GM18907 (cell line): Measurements from ENCODE around the gene STX2.
"Not testable (repeated sequence)": the region's sequence is repeated elsewhere in the genome, so short reads cannot be mapped to it uniquely, and the experiment has no call there.

Source experiments
- ATAC-seq: cut with Tn5 transposase; IDR thresholded peaks from one replicate; pipeline ENCODE4 v1.9.1; 2021; ENCODE audit warnings: mild to moderate bottlenecking, moderate library complexity; ENCODE audit not compliant: unreplicated experiment

Gene STX2

DNA sequence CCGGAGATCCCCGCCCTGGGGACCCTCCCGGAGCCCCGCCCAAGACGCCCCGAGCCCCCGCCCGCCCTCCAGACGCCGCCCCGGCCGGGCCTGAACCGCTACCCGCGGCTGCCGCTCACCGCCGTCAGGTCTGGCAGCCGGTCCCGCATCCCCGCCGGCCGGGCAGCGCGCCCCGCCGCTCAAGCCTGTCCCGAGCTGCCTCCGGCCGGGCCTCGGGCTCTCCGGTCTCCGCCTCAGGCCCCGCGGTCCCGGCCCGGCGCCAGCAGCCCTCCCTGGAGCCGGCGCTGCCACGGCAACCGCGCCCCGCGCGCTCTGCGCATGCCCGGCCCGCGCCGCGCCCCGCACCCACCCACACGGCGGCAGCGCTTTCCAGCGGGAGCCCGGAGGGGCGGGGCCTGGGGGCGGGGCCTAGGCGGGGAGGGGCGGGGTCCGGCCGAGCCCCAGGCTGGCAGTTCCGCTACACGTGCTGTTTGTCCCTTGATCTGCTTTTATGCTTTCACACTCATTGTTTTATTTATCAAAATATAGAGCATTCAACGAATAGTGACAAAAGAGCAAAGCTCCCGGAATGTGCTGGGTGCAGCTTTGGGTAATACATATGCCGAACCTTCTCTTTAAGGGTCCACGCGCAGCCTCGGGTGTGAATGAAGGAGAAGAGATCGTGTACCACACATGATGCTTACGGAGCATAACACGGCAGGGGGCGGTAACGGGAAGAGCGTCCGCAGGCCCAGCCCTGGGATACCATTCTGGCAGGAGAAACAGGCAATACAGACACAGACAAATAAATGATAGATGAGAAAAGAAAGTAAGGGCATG lies at the start of gene STX2:
Gene STX2, minus strand, starts transcription at position 300 of the 819 bp plus-strand sequence. Its CDS starts 151 bp downstream, at position 149.
- peak; percentile 88 for ATAC-seq

DNA sequence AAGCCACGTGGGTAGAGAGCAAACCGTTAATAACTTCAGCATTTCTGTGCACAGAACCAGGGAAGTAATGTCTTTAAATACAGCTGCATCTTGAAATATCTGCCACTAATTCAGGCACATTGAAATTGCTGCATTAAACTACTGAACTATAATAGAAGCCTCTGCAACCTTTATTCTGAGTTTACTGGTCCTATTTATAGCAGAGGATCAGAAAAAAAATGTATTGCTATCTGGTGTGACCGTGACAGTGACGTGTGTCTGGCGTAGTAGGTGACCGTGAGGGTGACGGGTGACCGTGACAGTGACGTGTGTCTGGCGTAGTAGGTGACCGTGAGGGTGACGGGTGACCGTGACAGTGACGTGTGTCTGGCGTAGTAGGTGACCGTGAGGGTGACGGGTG lies 48.1 kb upstream of the STX2 start:
- not testable (repeated sequence) for ATAC-seq

DNA sequence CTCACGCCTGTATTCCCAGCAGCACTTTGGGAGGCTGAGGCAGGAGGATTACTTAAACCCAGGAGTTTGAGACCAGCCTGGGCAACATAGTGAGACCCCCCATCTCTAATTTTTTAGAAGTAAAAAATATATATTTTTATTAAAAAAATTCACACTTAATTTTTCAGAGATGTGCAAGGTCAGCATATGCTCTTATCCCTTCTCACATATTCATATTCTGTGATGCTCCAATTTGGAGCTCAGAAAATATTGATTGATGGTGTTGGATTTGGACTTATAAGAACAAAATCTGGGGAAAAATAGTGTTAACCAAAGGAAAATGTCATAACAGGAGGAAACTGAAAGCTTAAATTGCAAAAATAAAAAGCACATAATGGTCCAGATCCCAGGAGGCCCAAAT lies 42.5 kb upstream of the STX2 start:
- no peak for ATAC-seq

DNA sequence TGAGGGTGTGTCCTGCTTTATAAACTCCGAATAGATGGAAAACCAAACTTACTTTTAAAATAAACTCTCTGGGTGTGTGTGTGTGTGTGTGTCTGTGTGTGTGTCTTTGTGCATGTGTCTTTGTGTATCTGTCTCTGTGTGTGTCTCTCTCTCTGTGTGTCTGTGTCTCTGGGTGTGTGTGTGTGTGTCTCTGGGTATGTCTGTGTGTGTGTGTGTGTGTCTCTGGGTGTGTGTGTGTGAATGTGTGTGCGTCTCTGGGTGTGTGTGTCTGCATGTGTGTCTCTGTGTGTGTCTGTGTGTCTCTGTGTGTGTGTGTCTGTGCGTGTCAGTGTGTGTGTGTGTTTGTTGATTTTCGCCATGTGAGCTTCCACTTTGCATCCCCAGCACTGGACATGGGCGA lies 42.0 kb upstream of the STX2 start:
- ATAC-seq, result no peak

DNA sequence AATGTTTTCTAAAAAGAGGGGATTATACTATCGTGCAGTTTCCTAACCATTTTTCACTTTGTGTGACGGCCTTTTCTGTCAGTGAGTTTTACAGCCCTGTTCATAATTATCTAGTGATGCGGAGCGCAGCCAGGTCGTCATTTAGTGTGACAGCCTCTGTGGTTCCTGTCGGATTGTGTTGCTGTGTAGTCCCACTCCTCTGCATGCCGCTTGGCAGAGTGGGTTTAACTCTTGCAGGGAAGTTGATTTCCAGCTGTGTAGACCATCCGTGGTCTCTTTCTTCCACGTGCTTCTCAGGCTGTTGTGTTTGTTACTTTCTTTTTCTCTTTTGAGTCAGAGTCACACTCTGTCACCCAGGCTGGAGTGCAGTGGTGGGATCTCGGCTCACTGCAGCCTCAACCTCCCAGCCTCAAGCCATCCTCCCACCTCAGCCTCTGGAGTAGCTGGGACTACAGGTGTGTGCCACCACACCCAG lies 41.4 kb upstream of the STX2 start:
- ATAC-seq, result peak; percentile 60

DNA sequence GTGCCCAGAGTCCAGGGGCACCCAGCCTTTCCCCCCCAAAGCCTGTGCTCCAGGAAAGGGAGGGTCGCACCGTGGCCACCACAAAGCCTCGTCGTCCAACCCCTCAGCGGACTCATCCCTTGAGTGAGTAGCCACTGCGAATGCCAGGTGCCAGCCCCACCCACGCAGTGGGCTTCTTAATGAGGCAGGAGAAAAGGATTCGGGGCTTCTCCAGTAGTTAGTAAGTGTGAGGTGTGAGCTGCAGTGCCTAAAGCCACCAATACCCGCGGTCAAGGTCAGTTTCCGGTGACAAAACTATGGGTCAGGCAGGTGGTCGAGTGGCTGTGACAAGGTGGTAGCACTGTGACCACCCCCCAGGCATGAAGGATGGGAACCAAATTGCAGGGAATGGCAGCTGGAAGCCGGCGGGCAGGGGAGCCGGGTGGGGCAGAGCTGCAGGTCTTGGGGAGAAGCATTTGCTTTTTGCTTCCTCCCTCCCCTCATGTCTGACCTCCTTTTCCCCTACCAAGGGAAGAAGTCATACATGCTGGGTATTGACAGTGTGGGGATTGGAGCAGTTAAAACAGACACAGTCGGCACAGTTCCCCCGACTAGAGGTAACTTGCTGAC lies 40.8 kb upstream of the STX2 start:
- peak; percentile 12 for ATAC-seq

DNA sequence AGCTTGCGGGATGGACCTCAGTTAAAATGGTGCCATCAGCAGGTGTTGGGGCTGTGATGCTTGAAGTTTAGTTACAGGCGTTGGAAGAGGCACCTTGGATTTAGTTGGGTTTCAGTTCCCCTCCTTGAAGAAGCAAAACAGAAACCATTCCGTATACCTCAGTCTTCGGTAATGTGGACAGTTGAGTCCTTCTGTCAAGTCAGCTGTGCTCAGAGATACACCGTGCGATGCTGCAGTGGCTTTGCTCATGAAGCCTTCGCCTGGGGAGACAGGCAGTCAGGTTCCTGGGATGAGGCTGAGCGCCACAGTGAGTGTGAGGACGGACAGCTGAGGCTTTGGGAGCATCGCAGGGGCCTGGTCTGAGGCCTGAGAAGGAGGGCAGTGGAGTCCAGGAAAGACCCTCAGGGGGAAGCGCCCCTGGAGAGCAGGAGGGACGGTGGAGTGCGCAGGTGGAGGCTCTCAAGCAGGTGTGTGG lies 40.2 kb upstream of the STX2 start:
- ATAC-seq, result peak; percentile 78

DNA sequence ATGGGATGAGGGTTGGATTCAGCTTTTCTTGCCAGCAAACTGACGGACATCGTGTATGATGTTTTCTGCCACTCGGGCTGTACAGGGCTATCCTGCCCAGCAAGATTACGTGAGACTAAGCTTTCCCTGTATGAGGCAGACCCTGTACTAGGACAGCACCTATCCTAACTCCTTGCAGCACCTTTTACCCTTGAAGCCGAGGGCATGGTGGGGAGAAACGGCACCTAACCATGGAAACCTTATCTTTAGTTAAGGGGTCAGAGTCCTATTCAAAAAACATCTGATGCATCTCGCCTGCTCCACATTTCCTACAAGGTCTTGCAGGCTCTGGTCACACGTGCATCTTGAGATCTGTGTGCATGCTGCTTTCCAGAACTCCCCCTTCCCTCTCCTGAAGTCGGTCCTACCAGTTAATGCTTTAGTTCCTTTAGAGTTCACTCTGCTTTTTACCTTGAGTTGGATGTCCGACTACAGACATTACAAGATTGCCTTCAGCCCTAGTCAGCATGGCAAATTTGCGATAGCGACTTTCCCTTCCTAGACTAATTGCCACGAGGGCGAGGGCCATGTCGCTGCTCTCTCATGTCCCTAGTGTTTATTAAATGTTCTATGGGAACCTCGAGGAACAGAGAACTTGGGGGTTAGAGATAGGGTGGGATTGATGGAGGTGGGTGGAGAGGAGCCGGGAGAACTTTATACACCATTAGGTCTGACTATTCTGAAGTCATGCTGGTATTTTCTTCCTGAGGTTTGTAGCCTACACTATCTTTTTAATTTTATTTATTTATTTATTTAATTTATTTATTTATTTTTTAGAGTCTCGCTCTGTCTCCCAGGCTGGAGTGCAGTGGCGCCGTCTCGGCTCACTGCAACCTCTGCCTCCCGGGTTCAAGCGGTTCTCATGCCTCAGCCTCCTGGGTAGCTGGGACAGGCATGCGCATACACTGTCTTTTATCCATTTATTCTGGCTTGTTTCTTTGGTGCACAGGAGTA lies 39.4 kb upstream of the STX2 start:
- no peak for ATAC-seq

DNA sequence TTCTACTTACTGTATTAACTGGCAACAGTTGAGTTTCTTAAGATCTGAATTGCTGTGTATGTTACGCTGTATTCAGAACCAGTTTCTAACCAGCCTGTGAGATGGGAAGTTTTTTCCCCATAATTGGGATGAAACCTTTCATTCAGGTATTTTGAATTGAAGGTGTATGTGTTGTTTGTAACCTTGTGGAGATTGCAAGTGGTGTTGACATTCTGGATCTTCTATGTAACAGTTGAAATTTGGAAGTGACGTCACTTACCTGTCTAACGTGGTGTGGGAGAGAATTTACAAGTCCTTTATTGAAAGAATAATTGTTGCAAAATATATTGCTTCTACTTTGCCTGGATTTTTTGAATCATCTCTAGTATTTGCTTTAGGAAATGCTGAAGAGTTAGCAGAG lies 38.3 kb upstream of the STX2 start:
- ATAC-seq, result no peak

DNA sequence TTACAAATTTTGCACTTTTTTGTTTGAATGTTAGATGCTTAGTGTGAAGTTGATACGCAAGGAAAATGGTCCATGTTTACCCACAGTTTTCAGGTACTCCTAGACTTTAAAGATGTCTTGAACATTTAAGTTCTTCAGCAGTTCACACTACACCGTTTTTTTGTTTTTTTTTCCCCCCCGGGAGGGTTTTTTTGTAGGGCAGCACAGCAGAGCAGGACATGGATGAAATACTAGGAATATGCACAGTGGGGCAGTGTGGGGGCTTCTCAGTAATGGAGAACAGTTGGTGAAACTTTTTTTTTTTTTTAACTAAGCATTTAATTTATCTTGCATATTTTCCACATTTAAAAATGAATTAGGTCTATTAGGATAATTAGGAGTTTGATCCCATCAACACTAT lies 37.7 kb upstream of the STX2 start:
- ATAC-seq, result no peak

DNA sequence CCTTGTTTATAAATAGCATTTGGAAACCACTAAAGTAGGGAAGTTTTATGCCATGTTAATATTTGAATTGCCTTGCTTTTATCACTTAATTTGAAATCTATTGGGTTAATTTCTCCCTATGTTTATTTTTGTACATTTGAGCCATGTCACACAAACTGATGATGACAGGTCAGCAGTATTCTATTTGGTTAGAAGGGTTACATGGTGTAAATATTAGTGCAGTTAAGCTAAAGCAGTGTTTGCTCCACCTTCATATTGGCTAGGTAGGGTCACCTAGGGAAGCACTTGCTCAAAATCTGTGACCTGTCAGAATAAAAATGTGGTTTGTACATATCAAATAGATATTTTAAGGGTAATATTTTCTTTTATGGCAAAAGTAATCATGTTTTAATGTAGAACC lies 37.2 kb upstream of the STX2 start:
- ATAC-seq, result no peak

DNA sequence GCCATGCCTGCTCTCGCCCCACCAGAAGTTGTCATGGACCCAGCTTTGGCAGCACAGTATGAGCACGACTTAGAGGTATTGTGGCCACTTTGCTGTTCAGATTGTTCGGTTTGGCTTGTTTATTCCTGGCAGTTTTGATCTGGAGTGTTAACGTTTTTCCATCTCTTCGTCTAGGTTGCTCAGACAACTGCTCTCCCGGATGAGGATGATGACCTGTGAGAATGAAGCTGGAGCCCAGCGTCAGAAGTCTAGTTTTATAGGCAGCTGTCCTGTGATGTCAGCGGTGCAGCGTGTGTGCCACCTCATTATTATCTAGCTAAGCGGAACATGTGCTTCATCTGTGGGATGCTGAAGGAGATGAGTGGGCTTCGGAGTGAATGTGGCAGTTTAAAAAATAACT lies 36.7 kb upstream of the STX2 start:
- ATAC-seq, result not testable (repeated sequence)

DNA sequence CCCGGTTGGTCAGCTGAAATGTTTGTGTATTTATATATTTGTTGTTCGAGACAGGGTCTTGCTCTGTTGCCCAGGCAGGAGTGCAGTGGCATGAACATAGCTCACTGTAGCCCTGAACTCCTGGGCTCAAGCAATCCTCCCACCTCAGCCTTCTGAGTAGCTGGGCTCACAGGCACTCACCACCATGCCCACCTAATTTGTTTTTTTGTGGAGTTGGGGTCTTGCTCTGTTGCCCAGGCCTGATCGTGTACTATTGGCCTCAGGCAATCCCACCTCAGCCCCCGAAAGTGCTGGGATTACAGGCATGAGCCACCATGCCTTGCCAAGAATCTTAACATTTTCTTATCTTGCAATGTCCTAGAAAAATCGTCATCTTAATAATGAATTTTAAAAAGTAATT lies 36.1 kb upstream of the STX2 start:
- ATAC-seq, result no peak

DNA sequence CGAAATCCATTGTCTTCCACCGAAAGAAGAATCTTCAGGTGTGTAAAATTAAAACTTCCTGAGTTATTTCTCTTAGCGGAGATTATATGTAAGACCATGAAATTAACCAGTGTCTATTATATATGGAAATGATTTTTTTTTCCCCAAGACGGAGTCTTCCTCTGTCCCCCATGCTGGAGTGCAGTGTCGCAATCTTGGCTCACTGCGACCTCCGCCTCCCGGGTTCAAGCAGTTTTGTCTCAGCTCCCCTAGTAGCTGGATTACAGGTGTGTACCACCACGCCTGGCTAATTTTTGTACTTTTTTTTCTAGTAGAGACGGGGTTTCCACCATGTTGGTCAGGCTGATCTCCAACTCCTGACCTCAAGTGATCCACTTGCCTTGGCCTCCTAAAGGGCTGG lies 35.6 kb upstream of the STX2 start:
- ATAC-seq, result no peak

DNA sequence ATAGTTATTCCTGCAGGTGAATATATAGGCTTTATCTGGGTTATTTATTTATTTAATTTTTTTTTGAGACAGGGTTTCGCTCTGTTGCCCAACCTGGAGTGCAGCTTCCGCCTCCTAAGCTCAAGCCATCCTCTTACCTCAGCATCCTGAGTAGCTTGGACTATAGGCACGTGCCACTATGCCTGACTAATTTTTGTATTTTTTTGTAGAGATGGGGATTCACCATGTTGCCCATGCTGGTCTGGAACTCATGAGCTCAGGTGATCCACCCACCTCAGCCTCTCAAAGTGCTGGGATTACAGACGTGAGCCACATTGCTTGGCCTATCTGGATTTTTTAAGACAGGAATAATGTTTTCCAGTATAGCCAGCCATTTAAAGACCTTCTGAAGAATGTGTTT lies 34.8 kb upstream of the STX2 start:
- no peak for ATAC-seq

DNA sequence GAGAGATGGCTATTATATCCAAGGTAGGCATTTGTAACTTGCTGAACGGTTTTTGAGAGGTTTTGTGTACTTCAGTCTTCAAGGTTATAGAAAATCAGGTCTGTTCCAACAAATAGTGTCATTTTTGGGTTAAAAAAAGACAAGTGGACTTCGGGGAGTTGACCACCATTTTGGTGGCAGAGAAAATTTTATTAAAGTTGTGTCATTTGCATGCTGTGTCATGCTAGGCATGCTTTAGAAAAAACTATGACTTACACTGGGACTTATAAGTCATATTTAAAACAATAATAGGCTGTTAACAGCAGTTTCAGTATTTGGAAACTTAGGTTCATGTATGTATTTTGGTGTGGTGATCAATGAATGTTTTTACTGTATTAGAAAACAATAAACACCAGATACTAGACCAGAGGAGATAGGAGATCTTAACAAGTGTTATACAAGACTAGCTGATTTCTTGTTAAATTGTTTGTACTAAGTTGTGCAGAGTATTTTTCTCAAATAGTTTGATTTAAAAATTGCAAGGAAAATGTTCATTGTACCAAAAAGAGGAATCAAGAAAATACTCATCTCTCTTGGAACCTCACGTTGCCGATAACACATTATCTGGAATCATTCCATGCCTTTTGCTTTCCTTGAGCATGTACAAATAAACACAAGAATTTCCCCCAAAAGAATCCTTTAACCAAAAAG lies 34.2 kb upstream of the STX2 start:
- no peak for ATAC-seq

DNA sequence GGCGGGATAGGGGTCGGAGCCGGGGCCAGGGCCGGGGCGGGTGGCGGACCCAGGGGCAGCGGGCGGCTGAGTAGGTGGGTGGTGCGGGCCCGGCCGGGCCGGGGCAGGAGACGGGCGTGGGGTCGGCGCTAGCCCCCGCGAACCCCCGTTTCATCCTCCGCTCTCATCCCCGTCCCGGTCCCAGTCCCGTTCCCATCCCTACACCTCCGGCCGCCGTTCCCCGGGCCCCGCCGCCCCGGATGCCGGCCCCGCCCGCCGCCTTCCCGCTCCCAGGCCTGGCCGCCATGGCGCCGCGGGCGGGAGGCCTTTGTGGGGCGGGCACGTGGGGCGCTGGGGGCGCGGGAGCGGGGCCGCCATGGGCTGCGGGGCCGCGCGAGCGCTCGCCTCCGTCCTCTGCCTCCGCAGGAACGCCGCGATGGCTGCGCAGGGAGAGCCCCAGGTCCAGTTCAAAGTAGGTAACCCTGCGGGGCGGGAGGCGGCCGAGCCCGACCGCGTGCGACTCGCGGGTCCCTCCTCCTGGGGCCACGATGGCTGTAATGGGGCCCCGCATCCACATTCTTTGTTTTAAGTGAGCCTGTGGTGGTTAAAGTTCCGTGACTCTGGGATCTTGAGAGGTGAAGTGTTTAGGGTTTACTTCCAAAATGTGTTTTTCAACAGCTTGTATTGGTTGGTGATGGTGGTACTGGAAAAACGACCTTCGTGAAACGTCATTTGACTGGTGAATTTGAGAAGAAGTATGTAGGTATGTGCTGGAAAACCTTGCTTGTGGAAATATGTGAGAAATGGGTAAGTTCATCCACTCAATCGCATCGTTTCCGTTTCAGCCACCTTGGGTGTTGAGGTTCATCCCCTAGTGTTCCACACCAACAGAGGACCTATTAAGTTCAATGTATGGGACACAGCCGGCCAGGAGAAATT lies 33.4 kb upstream of the STX2 start:
- peak; percentile 39 for ATAC-seq

DNA sequence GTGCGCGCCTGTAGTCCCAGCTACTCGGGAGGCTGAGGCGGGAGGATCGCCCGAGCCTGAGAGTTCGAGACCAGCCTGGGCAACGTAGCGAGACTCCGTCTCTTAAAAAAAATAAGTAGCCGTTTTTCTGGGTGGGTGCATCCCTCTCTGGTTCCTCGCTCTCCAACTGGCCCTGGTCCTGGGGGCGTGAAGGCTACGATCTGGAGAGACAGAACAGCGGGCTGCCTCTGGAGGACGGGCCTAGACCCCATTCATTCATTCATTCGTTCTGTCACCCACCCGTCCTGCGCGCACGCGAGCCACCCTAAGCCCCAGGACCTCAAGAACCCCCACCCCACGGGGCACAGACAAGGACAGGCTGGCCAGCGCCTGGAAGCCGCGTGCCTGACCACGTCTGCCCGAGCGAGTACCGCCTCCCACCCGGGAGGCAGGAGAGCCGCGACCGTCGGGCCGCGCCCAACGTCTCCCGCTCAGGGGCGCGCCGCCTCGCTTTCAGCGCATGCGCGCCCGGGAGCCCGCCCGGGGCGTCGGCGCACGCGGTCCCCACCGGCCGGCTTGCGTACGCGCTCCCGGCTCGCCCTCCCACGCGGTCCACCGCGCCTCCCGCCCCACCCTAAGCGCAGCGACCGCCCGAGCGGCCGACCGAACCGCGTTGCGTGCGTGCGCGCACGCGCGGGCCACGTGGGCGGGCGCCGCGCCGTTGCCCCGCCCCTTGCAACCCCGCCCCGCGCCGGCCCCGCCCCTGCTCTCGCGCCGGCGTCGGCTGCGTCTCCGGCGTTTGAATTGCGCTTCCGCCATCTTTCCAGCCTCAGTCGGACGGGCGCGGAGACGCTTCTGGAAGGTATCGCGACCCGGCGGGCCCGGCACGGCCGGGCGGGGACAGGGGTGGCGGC lies 32.5 kb upstream of the STX2 start, which contains the start of gene RAN:
Gene RAN, plus strand, starts transcription at position 781 of the 893 bp plus-strand sequence. CDS start 528 bp downstream, outside the sequence.
- peak; percentile 72 for ATAC-seq
